Brain microvascular endothelial cell (primary cell): Measurements from ENCODE around the gene ECSCR.

Experiments used
- DNase-seq: peaks from one replicate; pipeline ENCODE4 v3.0.0-alpha.2; 2020
- H3K27ac ChIP-seq: fragments of 250-450 bp; sonication (Bioruptor Pico); 2 replicates; pipeline ENCODE4 v1.5.1; 2020; ENCODE audit warnings: mild to moderate bottlenecking, moderate library complexity
- H3K27me3 ChIP-seq: fragments of 250-450 bp; sonication (Bioruptor Pico); replicated peaks from 2 replicates; pipeline ENCODE4 v1.5.1; 2020; ENCODE audit warnings: mild to moderate bottlenecking
- H3K36me3 ChIP-seq: fragments of 250-450 bp; sonication (Bioruptor Pico); replicated peaks from 2 replicates; pipeline ENCODE4 v1.5.1; 2020; ENCODE audit warnings: mild to moderate bottlenecking
- H3K4me3 ChIP-seq: 2 replicates; pipeline ENCODE4 v1.5.1; 2011; ENCODE audit warnings: low read depth, mild to moderate bottlenecking, control low read depth, low read length, moderate library complexity
- CTCF ChIP-seq: IDR thresholded peaks from 2 replicates; pipeline ENCODE4 v1.5.1; 2011; ENCODE audit warnings: low read depth, mild to moderate bottlenecking, moderate library complexity, low read length, control low read depth, inconsistent platforms; ENCODE audit errors: missing control alignments
- in situ Hi-C: cut with HindIII; loops from 2 replicates; pipeline ENCODE4 v1.10.0; 2017; ENCODE audit warnings: low sequenced_read_pairs, low pct_ligation_motif_present

ECSCR gene

GRCh38 chr5:139468421-139468931 is 5.9 kb upstream of the ECSCR start:
- H3K4me3 ChIP-seq: no peak overlapping the region
- H3K36me3 ChIP-seq: no peaks in the 10 kb centered on the region
- in situ Hi-C loops: no loop called here
- no peak overlapping the region for H3K27ac ChIP-seq
- H3K27me3 ChIP-seq: no peaks in the 10 kb centered on the region
- DNase-seq: no peak
- TF ChIP-seq CTCF: peak; percentile 37

- Histone ChIP-seq H3K4me3 (no peak overlapping the region), H3K27ac (peak overlapping the region; percentile 43), H3K36me3 (peaks cover 3% of the 10 kb centered on the region), H3K27me3 (no peaks in the 10 kb centered on the region)
- in situ Hi-C loops: no loop called here
- peak; percentile 7 for TF ChIP-seq CTCF
- DNase-seq: peak; percentile 68
Measured at GRCh38 chr5:139461698-139462097, 845 bp downstream of the ECSCR start.

- H3K27me3 ChIP-seq: no peaks in the 10 kb centered on the region
- in situ Hi-C loops: no loop called here
- peaks cover 3% of the 10 kb centered on the region for H3K36me3 ChIP-seq
- no peak for TF ChIP-seq CTCF
- peak overlapping the region; percentile 43 for H3K27ac ChIP-seq
- DNase-seq: no peak
- no peak overlapping the region for H3K4me3 ChIP-seq
Measured at GRCh38 chr5:139461176-139461575, 1.4 kb downstream of the ECSCR start.

- peak overlapping the region; percentile 90 for H3K27ac ChIP-seq
- no peaks in the 10 kb centered on the region for H3K27me3 ChIP-seq
- DNase-seq: no peak
- TF ChIP-seq CTCF: no peak
- in situ Hi-C loops: no loop called here
- no peak overlapping the region for H3K4me3 ChIP-seq
- H3K36me3 ChIP-seq: peaks cover 3% of the 10 kb centered on the region
Measured at GRCh38 chr5:139460455-139460854, 2.1 kb downstream of the ECSCR start.

GRCh38 chr5:139459451-139459934 is 3.0 kb downstream of the ECSCR start:
- DNase-seq: peak; percentile 59
- in situ Hi-C loops: no loop called here
- Histone ChIP-seq H3K27me3 (no peaks in the 10 kb centered on the region), H3K36me3 (peaks cover 3% of the 10 kb centered on the region), H3K4me3 (no peak overlapping the region), H3K27ac (peak overlapping the region; percentile 90)
- no peak for TF ChIP-seq CTCF
